ENCODE results near the gene ORC5.
"Not testable (repeated sequence)": the region's sequence is repeated elsewhere in the genome, so short reads cannot be mapped to it uniquely, and the experiment has no call there.

ORC5 gene

GRCh38 chr7:104185346-104185745 is 22.5 kb downstream of the ORC5 start:
- no peak for DNase-seq

GRCh38 chr7:104179178-104179577 is 28.6 kb downstream of the ORC5 start:
- DNase-seq: no peak

GRCh38 chr7:104177565-104178083 is 30.2 kb downstream of the ORC5 start:
- DNase-seq: not testable (repeated sequence)

GRCh38 chr7:104176332-104176731 is 31.5 kb downstream of the ORC5 start:
- DNase-seq: no peak

GRCh38 chr7:104175361-104175984 is 32.3 kb downstream of the ORC5 start:
- no peak for DNase-seq

GRCh38 chr7:104174798-104175197 is 33.0 kb downstream of the ORC5 start:
- DNase-seq: no peak

GRCh38 chr7:104162081-104162480 is 45.7 kb downstream of the ORC5 start:
- DNase-seq: no peak

- DNase-seq: no peak
Measured at GRCh38 chr7:104161244-104161643, 46.6 kb downstream of the ORC5 start.

- no peak for DNase-seq
Measured at GRCh38 chr7:104160375-104160774, 47.4 kb downstream of the ORC5 start.

- peak; percentile 17 to 49 for DNase-seq
Measured at GRCh38 chr7:104156842-104157277, 51.0 kb downstream of the ORC5 start.

GRCh38 chr7:104153287-104153686 is 54.5 kb downstream of the ORC5 start:
- no peak for DNase-seq

- no peak for DNase-seq
Measured at GRCh38 chr7:104152468-104152867, 55.3 kb downstream of the ORC5 start.

GRCh38 chr7:104150470-104150869 is 57.3 kb downstream of the ORC5 start:
- DNase-seq: no peak

- no peak for DNase-seq
Measured at GRCh38 chr7:104149822-104150221, 58.0 kb downstream of the ORC5 start.

- DNase-seq: no peak
Measured at GRCh38 chr7:104142147-104142546, 65.7 kb downstream of the ORC5 start.

- DNase-seq: no peak
Measured at GRCh38 chr7:104137971-104138370, 69.8 kb downstream of the ORC5 start.

GRCh38 chr7:104137511-104137910 is 70.3 kb downstream of the ORC5 start:
- no peak for DNase-seq

GRCh38 chr7:104136981-104137380 is 70.8 kb downstream of the ORC5 start:
- DNase-seq: no peak

- DNase-seq: no peak
Measured at GRCh38 chr7:104136561-104136960, 71.3 kb downstream of the ORC5 start.

GRCh38 chr7:104135760-104136558 is 71.9 kb downstream of the ORC5 start:
- DNase-seq: no peak

GRCh38 chr7:104133238-104133637 is 74.6 kb downstream of the ORC5 start:
- DNase-seq: no peak

- no peak for DNase-seq
Measured at GRCh38 chr7:104130726-104131125, 77.1 kb downstream of the ORC5 start.

GRCh38 chr7:104127204-104127603 is 80.6 kb downstream of the ORC5 start:
- no peak for DNase-seq

GRCh38 chr7:104126411-104126841 is 81.4 kb downstream of the ORC5 start:
- no peak for DNase-seq

Measured in SHP77 (cell line).